Breast epithelium (tissue), 4 donors: ENCODE data around the gene TNIP1. TPM values are rescaled to one million over a fixed set of nuclear protein-coding genes. Genes with fewer than 3 reads are reported as not detected.

ENCODE experiments used
- DNase-seq, 2 donors: peaks; one replicate each; pipeline ENCODE4 v3.0.0-alpha.2; 2019; ENCODE audit warnings: low spot score in 2 of 2
- H3K27ac ChIP-seq, 2 donors: fragments of 200-600 bp; sonication (generic) in 1 of 2; one replicate each; pipeline ENCODE4 v1.5.1; 2016 to 2019; ENCODE audit warnings: mild to moderate bottlenecking in 1 of 2
- H3K27me3 ChIP-seq, 2 donors: fragments of 200-600 bp; sonication (generic) in 1 of 2; one replicate each; pipeline versions ENCODE4 v1.5.1 to v1.6.0; 2017 to 2019; ENCODE audit warnings: control low read depth in 1 of 2, mild to moderate bottlenecking in 1 of 2
- H3K36me3 ChIP-seq: fragments of 200-600 bp; one replicate; pipeline ENCODE4 v1.5.1; 2019
- H3K4me1 ChIP-seq, 2 donors: fragments of 200-600 bp; sonication (generic); one replicate each; pipeline ENCODE4 v1.5.1; 2016 to 2019; ENCODE audit warnings: control low read depth in 1 of 2
- H3K4me3 ChIP-seq, 3 donors: fragments of 200-600 bp; sonication (generic); 1 replicate in 2 of 3; 2 replicates in 1 of 3; pipeline ENCODE4 v1.5.1; 2016 to 2019; ENCODE audit warnings: mild to moderate bottlenecking in 3 of 3, moderate library complexity in 2 of 3
- H3K9me3 ChIP-seq, 2 donors: fragments of 200-600 bp; sonication (generic) in 1 of 2; one replicate each; pipeline ENCODE4 v1.5.1; 2016 to 2019; ENCODE audit warnings: control low read depth in 1 of 2
- POLR2A ChIP-seq: fragments of 450-650 bp; IDR thresholded peaks from one replicate; pipeline ENCODE4 v1.6.1; 2016; ENCODE audit warnings: antibody characterized with exemption, mild to moderate bottlenecking, moderate library complexity
- POLR2AphosphoS5 ChIP-seq, 3 donors: sonication (generic); formaldehyde crosslinking; IDR thresholded peaks; one replicate each; pipeline ENCODE4 v1.6.1; 2017; ENCODE audit warnings: antibody characterized with exemption in 3 of 3
- intact Hi-C: fragments of 100-400 bp; cut with DNase I; formaldehyde crosslinking; loops from one replicate; pipeline ENCODE4 v1.15.1; 2023; ENCODE audit warnings: low total_unique reads
- total RNA-seq, 3 donors: library from RNA; depleted of rRNA; stranded (reverse); fragments of >200 nt; gene quantifications; one replicate each; pipeline ENCODE4 v1.1.0, GENCODE V29; 2016
- TF ChIP-seq, protein P1 (sequence below), 3 donors: fragments of 450-650 bp; IDR thresholded peaks; one replicate each; pipeline ENCODE4 v1.5.1; 2016 to 2017; ENCODE audit warnings: antibody characterized with exemption in 3 of 3, mild to moderate bottlenecking in 3 of 3, moderate library complexity in 3 of 3

The TNIP1 gene
- total RNA-seq, 3 donors from 2014 or later = 65.3 to 221 (median 91.8) TPM

GRCh38 chr5:151028717-151029116, 52.1 kb downstream of the TNIP1 start:
- Histone ChIP-seq H3K9me3 (no peaks in the 10 kb centered on the region), H3K27me3 (no peaks in the 10 kb centered on the region), H3K36me3 (peaks cover 7% of the 10 kb centered on the region), H3K4me1 (peaks cover 0 to 11% of the 10 kb centered on the region in 2 donors), H3K4me3 (no peak overlapping the region), H3K27ac (peak overlapping the region in 1 of 2 donors; percentile 92)
- TF ChIP-seq POLR2A = no peak
- TF ChIP-seq POLR2AphosphoS5 (IDR thresholded peaks at IDR 0.05) = peak in 1 of 3 donors; percentile 81
- TF ChIP-seq, protein P1, sequence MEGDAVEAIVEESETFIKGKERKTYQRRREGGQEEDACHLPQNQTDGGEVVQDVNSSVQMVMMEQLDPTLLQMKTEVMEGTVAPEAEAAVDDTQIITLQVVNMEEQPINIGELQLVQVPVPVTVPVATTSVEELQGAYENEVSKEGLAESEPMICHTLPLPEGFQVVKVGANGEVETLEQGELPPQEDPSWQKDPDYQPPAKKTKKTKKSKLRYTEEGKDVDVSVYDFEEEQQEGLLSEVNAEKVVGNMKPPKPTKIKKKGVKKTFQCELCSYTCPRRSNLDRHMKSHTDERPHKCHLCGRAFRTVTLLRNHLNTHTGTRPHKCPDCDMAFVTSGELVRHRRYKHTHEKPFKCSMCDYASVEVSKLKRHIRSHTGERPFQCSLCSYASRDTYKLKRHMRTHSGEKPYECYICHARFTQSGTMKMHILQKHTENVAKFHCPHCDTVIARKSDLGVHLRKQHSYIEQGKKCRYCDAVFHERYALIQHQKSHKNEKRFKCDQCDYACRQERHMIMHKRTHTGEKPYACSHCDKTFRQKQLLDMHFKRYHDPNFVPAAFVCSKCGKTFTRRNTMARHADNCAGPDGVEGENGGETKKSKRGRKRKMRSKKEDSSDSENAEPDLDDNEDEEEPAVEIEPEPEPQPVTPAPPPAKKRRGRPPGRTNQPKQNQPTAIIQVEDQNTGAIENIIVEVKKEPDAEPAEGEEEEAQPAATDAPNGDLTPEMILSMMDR (IDR thresholded peaks at IDR 0.05) = no peak
- no peak for DNase-seq
- intact Hi-C loops = no loop called here

- Histone ChIP-seq H3K27ac (peak overlapping the region in 1 of 2 donors; percentile 92), H3K27me3 (no peaks in the 10 kb centered on the region), H3K9me3 (no peaks in the 10 kb centered on the region), H3K36me3 (peaks cover 7% of the 10 kb centered on the region), H3K4me1 (peaks cover 0 to 16% of the 10 kb centered on the region in 2 donors), H3K4me3 (no peak overlapping the region)
- DNase-seq = no peak
- intact Hi-C loops = no loop called here
- no peak for TF ChIP-seq POLR2A
- TF ChIP-seq, protein P1 (IDR thresholded peaks at IDR 0.05) = no peak
- peak in 1 of 3 donors; percentile 73 for TF ChIP-seq POLR2AphosphoS5 (IDR thresholded peaks at IDR 0.05)
Observed at GRCh38 chr5:151027961-151028479, 52.8 kb downstream of the TNIP1 start.

DNA sequence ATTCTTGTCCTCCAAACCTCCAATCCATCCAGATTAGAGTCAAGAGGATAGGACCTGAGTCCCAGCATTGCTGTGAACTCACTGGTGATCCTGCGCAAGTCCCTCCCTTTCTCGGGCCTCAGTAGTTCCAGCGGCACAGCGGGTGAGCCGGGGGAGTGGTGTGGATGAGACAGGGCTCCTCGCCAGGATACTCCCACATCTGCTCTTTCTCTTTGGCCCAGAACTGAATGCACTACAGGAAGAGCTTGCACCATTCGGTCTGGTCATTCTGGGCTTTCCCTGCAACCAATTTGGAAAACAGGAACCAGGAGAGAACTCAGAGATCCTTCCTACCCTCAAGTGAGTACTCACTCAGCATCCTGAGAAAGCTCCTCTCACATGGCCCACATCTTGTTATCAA, 54.2 kb downstream of the TNIP1 start:
- DNase-seq = no peak
- Histone ChIP-seq H3K27me3 (no peaks in the 10 kb centered on the region), H3K9me3 (no peaks in the 10 kb centered on the region), H3K36me3 (peaks cover 7% of the 10 kb centered on the region), H3K4me3 (peak overlapping the region in 2 of 3 donors; percentile 73 to 84), H3K4me1 (peaks cover 0 to 20% of the 10 kb centered on the region in 2 donors), H3K27ac (peak overlapping the region; percentile 40 to 92)
- intact Hi-C loops = no loop called here
- TF ChIP-seq, protein P1 (IDR thresholded peaks at IDR 0.05) = no peak
- TF ChIP-seq POLR2A = no peak
- peak in 1 of 3 donors; percentile 9 for TF ChIP-seq POLR2AphosphoS5 (IDR thresholded peaks at IDR 0.05)

GRCh38 chr5:151026088-151026487, 54.7 kb downstream of the TNIP1 start:
- intact Hi-C loops = no loop called here
- H3K36me3 ChIP-seq = peaks cover 7% of the 10 kb centered on the region
- peak overlapping the region in 2 of 3 donors; percentile 73 to 84 for H3K4me3 ChIP-seq
- peaks cover 0 to 20% of the 10 kb centered on the region in 2 donors for H3K4me1 ChIP-seq
- no peak for DNase-seq
- no peaks in the 10 kb centered on the region for H3K27me3 ChIP-seq
- peak overlapping the region; percentile 40 to 92 for H3K27ac ChIP-seq
- H3K9me3 ChIP-seq = no peaks in the 10 kb centered on the region
- peak in 1 of 3 donors; percentile 51 for TF ChIP-seq POLR2AphosphoS5 (IDR thresholded peaks at IDR 0.05)
- TF ChIP-seq, protein P1 (IDR thresholded peaks at IDR 0.05) = no peak
- TF ChIP-seq POLR2A = no peak

GRCh38 chr5:151025250-151025606, 55.6 kb downstream of the TNIP1 start:
- no peak for DNase-seq
- H3K27ac ChIP-seq = peak overlapping the region; percentile 86 to 92
- TF ChIP-seq POLR2A (no peak), POLR2AphosphoS5 (IDR thresholded peaks at IDR 0.05) (peak in 2 of 3 donors; percentile 23 to 33)
- TF ChIP-seq, protein P1 (IDR thresholded peaks at IDR 0.05) = no peak
- intact Hi-C loops = no loop called here
- H3K4me1 ChIP-seq = peaks cover 0 to 20% of the 10 kb centered on the region in 2 donors
- peak overlapping the region in 2 of 3 donors; percentile 73 to 84 for H3K4me3 ChIP-seq
- peaks cover 7% of the 10 kb centered on the region for H3K36me3 ChIP-seq
- H3K27me3 ChIP-seq = no peaks in the 10 kb centered on the region
- no peaks in the 10 kb centered on the region for H3K9me3 ChIP-seq
